ENCODE results near the gene STAC3.

Gene STAC3

DNA sequence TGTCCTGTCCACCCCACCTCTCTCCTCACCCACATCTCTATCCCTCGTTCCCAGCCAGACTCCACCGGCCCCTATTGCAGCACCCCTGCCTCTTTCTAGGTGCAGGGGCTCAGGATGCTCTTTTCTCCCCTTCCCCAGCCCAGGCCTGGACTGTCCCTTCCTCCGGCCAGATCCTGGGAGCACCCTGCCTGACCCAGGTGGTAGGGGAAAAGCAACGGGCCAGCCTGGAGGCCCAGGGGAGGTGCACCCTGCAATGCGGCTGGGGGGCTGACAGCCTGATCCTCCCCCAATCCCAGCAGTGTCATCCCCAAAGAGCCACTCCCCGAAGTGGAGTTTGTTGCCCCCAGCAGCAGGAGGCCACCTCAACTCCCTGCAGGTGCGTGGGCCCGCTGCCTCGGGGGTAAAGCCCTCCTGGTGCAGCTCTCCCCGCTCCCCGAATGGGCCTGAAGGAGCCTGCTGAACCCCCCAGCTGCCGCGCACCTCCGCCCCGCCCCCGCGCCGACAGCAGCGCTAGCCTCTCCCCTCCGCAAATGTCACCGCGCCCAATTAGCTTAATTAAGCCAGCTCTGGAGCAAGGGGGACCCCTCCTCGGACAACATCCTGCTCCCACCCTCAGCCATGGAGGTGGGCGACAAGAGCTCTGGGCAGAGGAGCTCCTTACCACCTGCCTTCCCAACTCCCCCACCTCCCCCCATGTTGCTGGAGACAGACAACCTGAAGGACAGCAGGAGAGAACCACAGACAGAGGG is 29.6 kb downstream of the STAC3 start (continued):
- TF ChIP-seq ZBTB1 (tag by site-specific recombination; IDR thresholded peaks at IDR 0.05) (no peak), ZNF621 (tag by site-specific recombination; IDR thresholded peaks at IDR 0.05) (no peak), ZNF37A (tag by site-specific recombination; IDR thresholded peaks at IDR 0.05) (no peak), SP7 (tag by site-specific recombination; IDR thresholded peaks at IDR 0.05) (no peak), MZF1 (tag by site-specific recombination; IDR thresholded peaks at IDR 0.05; ENCODE audit: borderline replicate concordance) (no peak), ZNF366 (tag by site-specific recombination; conservative IDR thresholded peaks at IDR 0.05) (peak; percentile 19; the same call in 1 of the 2 replicates), ZNF558 (tag by site-specific recombination; IDR thresholded peaks at IDR 0.05) (no peak), WT1 (tag by site-specific recombination; IDR thresholded peaks at IDR 0.05) (no peak), SP3 (tag by site-specific recombination; IDR thresholded peaks at IDR 0.05) (no peak), KLF10 (tag by site-specific recombination; IDR thresholded peaks at IDR 0.05) (no peak), ZBTB17 (tag by site-specific recombination; IDR thresholded peaks at IDR 0.05) (peak; percentile 6; the same call in 1 of the 2 replicates), ZNF549 (tag by site-specific recombination; IDR thresholded peaks at IDR 0.05) (no peak), IKZF3 (tag by site-specific recombination; IDR thresholded peaks at IDR 0.05) (no peak), BCL11A (tag by site-specific recombination; IDR thresholded peaks at IDR 0.05; ENCODE audit: low read depth) (no peak), ZNF341 (tag by site-specific recombination; IDR thresholded peaks at IDR 0.05; ENCODE audit: low read depth) (0 out of 2 replicates have a peak, but pooled peaks have one; percentile 33), GLIS2 (tag by site-specific recombination; IDR thresholded peaks at IDR 0.05) (peak; percentile 72), ZNF560 (tag by site-specific recombination; IDR thresholded peaks at IDR 0.05; ENCODE audit: borderline replicate concordance) (no peak), ZNF514 (tag by site-specific recombination; IDR thresholded peaks at IDR 0.05) (no peak), ZNF239 (tag by site-specific recombination; IDR thresholded peaks at IDR 0.05) (no peak), ZNF211 (tag by site-specific recombination; IDR thresholded peaks at IDR 0.05; ENCODE audit: low read depth) (no peak), KLF9 (tag by site-specific recombination; IDR thresholded peaks at IDR 0.05; ENCODE audit: low read depth) (no peak)
- TF ChIP-seq, protein P1, sequence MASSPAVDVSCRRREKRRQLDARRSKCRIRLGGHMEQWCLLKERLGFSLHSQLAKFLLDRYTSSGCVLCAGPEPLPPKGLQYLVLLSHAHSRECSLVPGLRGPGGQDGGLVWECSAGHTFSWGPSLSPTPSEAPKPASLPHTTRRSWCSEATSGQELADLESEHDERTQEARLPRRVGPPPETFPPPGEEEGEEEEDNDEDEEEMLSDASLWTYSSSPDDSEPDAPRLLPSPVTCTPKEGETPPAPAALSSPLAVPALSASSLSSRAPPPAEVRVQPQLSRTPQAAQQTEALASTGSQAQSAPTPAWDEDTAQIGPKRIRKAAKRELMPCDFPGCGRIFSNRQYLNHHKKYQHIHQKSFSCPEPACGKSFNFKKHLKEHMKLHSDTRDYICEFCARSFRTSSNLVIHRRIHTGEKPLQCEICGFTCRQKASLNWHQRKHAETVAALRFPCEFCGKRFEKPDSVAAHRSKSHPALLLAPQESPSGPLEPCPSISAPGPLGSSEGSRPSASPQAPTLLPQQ (tag by site-specific recombination; IDR thresholded peaks at IDR 0.05), result no peak
- TF ChIP-seq, protein P2, sequence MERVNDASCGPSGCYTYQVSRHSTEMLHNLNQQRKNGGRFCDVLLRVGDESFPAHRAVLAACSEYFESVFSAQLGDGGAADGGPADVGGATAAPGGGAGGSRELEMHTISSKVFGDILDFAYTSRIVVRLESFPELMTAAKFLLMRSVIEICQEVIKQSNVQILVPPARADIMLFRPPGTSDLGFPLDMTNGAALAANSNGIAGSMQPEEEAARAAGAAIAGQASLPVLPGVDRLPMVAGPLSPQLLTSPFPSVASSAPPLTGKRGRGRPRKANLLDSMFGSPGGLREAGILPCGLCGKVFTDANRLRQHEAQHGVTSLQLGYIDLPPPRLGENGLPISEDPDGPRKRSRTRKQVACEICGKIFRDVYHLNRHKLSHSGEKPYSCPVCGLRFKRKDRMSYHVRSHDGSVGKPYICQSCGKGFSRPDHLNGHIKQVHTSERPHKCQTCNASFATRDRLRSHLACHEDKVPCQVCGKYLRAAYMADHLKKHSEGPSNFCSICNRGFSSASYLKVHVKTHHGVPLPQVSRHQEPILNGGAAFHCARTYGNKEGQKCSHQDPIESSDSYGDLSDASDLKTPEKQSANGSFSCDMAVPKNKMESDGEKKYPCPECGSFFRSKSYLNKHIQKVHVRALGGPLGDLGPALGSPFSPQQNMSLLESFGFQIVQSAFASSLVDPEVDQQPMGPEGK (tag by site-specific recombination; IDR thresholded peaks at IDR 0.05), result 0 out of 2 replicates have a peak, but pooled peaks have one; percentile 30
- TF ChIP-seq, protein P3, sequence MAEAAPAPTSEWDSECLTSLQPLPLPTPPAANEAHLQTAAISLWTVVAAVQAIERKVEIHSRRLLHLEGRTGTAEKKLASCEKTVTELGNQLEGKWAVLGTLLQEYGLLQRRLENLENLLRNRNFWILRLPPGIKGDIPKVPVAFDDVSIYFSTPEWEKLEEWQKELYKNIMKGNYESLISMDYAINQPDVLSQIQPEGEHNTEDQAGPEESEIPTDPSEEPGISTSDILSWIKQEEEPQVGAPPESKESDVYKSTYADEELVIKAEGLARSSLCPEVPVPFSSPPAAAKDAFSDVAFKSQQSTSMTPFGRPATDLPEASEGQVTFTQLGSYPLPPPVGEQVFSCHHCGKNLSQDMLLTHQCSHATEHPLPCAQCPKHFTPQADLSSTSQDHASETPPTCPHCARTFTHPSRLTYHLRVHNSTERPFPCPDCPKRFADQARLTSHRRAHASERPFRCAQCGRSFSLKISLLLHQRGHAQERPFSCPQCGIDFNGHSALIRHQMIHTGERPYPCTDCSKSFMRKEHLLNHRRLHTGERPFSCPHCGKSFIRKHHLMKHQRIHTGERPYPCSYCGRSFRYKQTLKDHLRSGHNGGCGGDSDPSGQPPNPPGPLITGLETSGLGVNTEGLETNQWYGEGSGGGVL (tag by site-specific recombination; IDR thresholded peaks at IDR 0.05), result 0 out of 2 replicates have a peak, but pooled peaks have one; percentile 11
- TF ChIP-seq, protein P4, sequence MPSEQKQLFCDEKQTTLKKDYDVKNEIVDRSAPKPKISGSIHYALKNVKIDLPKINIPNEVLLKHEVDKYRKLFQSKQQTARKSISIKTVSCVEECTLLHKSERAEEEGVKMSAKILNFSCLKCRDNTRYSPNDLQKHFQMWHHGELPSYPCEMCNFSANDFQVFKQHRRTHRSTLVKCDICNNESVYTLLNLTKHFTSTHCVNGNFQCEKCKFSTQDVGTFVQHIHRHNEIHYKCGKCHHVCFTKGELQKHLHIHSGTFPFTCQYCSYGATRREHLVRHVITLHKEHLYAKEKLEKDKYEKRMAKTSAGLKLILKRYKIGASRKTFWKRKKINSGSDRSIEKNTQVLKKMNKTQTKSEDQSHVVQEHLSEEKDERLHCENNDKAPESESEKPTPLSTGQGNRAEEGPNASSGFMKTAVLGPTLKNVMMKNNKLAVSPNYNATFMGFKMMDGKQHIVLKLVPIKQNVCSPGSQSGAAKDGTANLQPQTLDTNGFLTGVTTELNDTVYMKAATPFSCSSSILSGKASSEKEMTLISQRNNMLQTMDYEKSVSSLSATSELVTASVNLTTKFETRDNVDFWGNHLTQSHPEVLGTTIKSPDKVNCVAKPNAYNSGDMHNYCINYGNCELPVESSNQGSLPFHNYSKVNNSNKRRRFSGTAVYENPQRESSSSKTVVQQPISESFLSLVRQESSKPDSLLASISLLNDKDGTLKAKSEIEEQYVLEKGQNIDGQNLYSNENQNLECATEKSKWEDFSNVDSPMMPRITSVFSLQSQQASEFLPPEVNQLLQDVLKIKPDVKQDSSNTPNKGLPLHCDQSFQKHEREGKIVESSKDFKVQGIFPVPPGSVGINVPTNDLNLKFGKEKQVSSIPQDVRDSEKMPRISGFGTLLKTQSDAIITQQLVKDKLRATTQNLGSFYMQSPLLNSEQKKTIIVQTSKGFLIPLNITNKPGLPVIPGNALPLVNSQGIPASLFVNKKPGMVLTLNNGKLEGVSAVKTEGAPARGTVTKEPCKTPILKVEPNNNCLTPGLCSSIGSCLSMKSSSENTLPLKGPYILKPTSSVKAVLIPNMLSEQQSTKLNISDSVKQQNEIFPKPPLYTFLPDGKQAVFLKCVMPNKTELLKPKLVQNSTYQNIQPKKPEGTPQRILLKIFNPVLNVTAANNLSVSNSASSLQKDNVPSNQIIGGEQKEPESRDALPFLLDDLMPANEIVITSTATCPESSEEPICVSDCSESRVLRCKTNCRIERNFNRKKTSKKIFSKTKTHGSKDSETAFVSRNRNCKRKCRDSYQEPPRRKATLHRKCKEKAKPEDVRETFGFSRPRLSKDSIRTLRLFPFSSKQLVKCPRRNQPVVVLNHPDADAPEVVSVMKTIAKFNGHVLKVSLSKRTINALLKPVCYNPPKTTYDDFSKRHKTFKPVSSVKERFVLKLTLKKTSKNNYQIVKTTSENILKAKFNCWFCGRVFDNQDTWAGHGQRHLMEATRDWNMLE (tag by site-specific recombination; conservative IDR thresholded peaks at IDR 0.05; ENCODE audit: low read depth), result no peak

Measured in HEK293 (cell line).